H1 (cell line): ENCODE data around the gene RGS7BP. TPM values are rescaled to one million over a fixed set of nuclear protein-coding genes. Genes with fewer than 3 reads are reported as not detected.

Experiments
- CBX8 ChIP-seq: fragments of 300-800, 300-1000 bp; sonication (generic); IDR thresholded peaks from 2 replicates; pipeline ENCODE4 v1.7.1; 2016; ENCODE audit warnings: low read depth, low read length, borderline replicate concordance
- CTCF ChIP-seq, 3 experiments: IDR thresholded peaks; 1 replicate in 2 of 3; 2 replicates in 1 of 3; pipeline versions ENCODE4 v1.5.1 to v1.6.1; 2011; ENCODE audit warnings: low read length in 3 of 3, mild to moderate bottlenecking in 3 of 3, inconsistent platforms in 2 of 3, low read depth in 1 of 3, moderate library complexity in 1 of 3; ENCODE audit not compliant: insufficient read depth in 1 of 3; ENCODE audit errors: control extremely low read depth in 1 of 3
- polyA plus RNA-seq, 7 experiments: library from polyadenylated mRNA; depleted of rRNA in 3 of 7; stranded (reverse) in 5 of 7; unstranded in 2 of 7; fragments of >200 nt in 5 of 7; fragments of 200-250 nt in 2 of 7; gene quantifications; 1 replicate in 5 of 7; 2 replicates in 1 of 7; 4 replicates in 1 of 7; pipeline versions ENCODE4 v1.2.1 to v1.2.3, GENCODE V29; 2011 to 2013; ENCODE audit warnings: missing spikeins in 2 of 7, mixed read lengths in 2 of 7
- total RNA-seq: library from RNA; stranded (reverse); fragmentation: NEBNext Ultra II Directional; extraction: Animal tissue kit (Norgen Biotek cat#: 25700); gene quantifications from 2 replicates; pipeline ENCODE4 v1.2.1, GENCODE V29; 2021

Gene RGS7BP
- total and polyA plus RNA-seq, 2 of the 8 experiments (the other 6 are each of a cell fraction or from before 2014, with no cell fraction given) = 0.65 to 2.3 TPM

- TF ChIP-seq CTCF (IDR thresholded peaks at IDR 0.05; ENCODE audit: control extremely low read depth in 1 of 3, insufficient read depth in 1 of 3, low read depth in 1 of 3, low read length in 3 of 3) = peak in 2 of 3 experiments; percentile 41 to 49; a peak in 2 of 4 replicates
- TF ChIP-seq CBX8 = no peak
Measured at GRCh38 chr5:64634997-64635686, 129.3 kb downstream of the RGS7BP start (continued).
